ENCODE results near the gene MYO1G. TPM values are rescaled to one million over a fixed set of nuclear protein-coding genes. Genes with fewer than 3 reads are reported as not detected.
A peak's percentile ranks its signal among the peaks of the same experiment; 100 is the strongest.

MYO1G gene
- total RNA-seq, 1 donor from 2014 or later: 0.54 TPM

DNA sequence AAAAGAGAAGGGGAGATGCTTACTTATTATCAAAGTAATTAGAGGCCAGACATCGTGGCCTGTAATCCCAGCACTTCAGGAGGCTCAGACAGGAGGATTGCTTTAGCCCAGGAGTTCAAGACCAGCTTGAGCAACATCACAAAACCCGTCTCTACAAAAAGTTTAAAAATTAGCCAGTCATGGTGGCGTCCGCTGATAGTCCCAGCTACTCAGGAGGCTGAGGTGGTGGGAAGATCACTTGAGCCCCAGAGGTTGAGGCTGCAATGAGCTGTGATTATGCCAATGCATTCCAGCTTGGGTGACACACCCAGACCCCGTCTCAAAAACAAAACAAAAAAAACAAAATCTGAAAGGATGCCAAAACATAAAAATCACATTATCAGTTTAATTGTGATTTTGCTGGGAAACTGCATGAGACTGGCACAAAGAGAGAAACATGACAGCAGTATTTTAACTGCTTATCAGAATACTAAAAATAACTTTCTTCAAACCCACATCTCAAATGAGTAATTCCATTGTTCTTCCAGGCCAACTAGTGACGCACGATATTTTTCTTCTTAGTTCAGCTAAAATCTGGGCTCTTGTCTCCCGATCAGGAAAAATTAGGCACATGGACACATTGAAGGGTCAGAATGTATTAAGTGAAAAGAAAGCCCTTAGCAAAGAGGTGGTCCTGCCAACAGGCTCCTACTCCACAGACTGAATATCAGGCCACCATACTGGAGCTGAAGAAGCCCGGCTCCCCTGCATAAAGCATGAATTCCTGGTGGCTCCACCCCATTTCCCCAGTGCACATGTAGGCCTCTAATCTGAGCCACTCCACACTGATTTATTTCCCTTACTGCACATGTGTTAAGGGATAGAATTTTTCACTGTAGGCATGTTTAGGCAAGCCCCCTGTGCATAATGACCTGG, 11.6 kb upstream of the MYO1G start:
- Mint-ChIP-seq H3K4me1 (ENCODE audit: low read depth, unreplicated experiment) (peaks cover 20% of the 10 kb centered on the region), H3K27me3 (ENCODE audit: unreplicated experiment) (peaks cover 9% of the 10 kb centered on the region), H3K36me3 (ENCODE audit: unreplicated experiment) (no peaks in the 10 kb centered on the region), H3K4me3 (ENCODE audit: unreplicated experiment) (no peak overlapping the region), H3K9me3 (ENCODE audit: unreplicated experiment) (peaks cover 16% of the 10 kb centered on the region), H3K27ac (ENCODE audit: unreplicated experiment) (peak overlapping the region; percentile 48)
- no peak for DNase-seq
- TF ChIP-seq, protein P1, sequence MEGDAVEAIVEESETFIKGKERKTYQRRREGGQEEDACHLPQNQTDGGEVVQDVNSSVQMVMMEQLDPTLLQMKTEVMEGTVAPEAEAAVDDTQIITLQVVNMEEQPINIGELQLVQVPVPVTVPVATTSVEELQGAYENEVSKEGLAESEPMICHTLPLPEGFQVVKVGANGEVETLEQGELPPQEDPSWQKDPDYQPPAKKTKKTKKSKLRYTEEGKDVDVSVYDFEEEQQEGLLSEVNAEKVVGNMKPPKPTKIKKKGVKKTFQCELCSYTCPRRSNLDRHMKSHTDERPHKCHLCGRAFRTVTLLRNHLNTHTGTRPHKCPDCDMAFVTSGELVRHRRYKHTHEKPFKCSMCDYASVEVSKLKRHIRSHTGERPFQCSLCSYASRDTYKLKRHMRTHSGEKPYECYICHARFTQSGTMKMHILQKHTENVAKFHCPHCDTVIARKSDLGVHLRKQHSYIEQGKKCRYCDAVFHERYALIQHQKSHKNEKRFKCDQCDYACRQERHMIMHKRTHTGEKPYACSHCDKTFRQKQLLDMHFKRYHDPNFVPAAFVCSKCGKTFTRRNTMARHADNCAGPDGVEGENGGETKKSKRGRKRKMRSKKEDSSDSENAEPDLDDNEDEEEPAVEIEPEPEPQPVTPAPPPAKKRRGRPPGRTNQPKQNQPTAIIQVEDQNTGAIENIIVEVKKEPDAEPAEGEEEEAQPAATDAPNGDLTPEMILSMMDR (IDR thresholded peaks at IDR 0.05; ENCODE audit: partially characterized antibody, unreplicated experiment): no peak

GRCh38 chr7:44989132-44989531, 10.3 kb upstream of the MYO1G start:
- Mint-ChIP-seq H3K27ac (ENCODE audit: unreplicated experiment) (peak overlapping the region; percentile 30), H3K4me3 (ENCODE audit: unreplicated experiment) (no peak overlapping the region), H3K4me1 (ENCODE audit: low read depth, unreplicated experiment) (peaks cover 22% of the 10 kb centered on the region), H3K27me3 (ENCODE audit: unreplicated experiment) (peaks cover 9% of the 10 kb centered on the region), H3K36me3 (ENCODE audit: unreplicated experiment) (no peaks in the 10 kb centered on the region), H3K9me3 (ENCODE audit: unreplicated experiment) (peaks cover 16% of the 10 kb centered on the region)
- TF ChIP-seq, protein P1 (IDR thresholded peaks at IDR 0.05; ENCODE audit: partially characterized antibody, unreplicated experiment): no peak
- no peak for DNase-seq

DNA sequence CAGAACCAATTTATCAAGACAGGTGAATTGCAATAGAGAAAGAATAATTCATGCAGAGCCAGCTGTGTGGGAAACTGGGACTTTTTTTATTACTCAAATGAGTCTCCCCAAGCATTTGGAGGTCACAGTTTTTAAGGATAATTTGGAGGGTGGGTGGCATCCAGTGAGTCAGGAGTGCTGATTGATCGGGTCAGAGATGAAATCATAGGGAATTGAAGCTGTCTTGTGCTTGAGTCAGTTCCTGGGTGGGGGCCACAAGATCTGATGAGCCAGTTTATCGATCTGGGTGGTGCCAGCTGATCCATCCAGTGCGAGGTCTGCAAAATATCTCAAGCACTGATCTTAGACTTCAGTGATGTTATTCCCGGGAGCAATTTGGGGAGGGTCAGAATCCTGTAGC, 9.9 kb upstream of the MYO1G start:
- peaks cover 9% of the 10 kb centered on the region for H3K27me3 Mint-ChIP-seq (ENCODE audit: unreplicated experiment)
- TF ChIP-seq, protein P1 (IDR thresholded peaks at IDR 0.05; ENCODE audit: partially characterized antibody, unreplicated experiment): no peak
- DNase-seq: no peak

GRCh38 chr7:44987996-44988395, 9.2 kb upstream of the MYO1G start:
- peak overlapping the region; percentile 98 for H3K27ac Mint-ChIP-seq (ENCODE audit: unreplicated experiment)
- H3K27me3 Mint-ChIP-seq (ENCODE audit: unreplicated experiment): peaks cover 9% of the 10 kb centered on the region
- DNase-seq: no peak
- peak overlapping the region; percentile 96 for H3K4me3 Mint-ChIP-seq (ENCODE audit: unreplicated experiment)
- H3K36me3 Mint-ChIP-seq (ENCODE audit: unreplicated experiment): no peaks in the 10 kb centered on the region
- peaks cover 19% of the 10 kb centered on the region for H3K9me3 Mint-ChIP-seq (ENCODE audit: unreplicated experiment)
- TF ChIP-seq, protein P1 (IDR thresholded peaks at IDR 0.05; ENCODE audit: partially characterized antibody, unreplicated experiment): no peak
- H3K4me1 Mint-ChIP-seq (ENCODE audit: low read depth, unreplicated experiment): peaks cover 22% of the 10 kb centered on the region

More for the DNA sequence above, 9.9 kb upstream of the MYO1G start:
- peak overlapping the region; percentile 38 for H3K27ac Mint-ChIP-seq (ENCODE audit: unreplicated experiment)
- peaks cover 16% of the 10 kb centered on the region for H3K9me3 Mint-ChIP-seq (ENCODE audit: unreplicated experiment)
- no peaks in the 10 kb centered on the region for H3K36me3 Mint-ChIP-seq (ENCODE audit: unreplicated experiment)
- no peak overlapping the region for H3K4me3 Mint-ChIP-seq (ENCODE audit: unreplicated experiment)
- H3K4me1 Mint-ChIP-seq (ENCODE audit: low read depth, unreplicated experiment): peaks cover 22% of the 10 kb centered on the region

DNA sequence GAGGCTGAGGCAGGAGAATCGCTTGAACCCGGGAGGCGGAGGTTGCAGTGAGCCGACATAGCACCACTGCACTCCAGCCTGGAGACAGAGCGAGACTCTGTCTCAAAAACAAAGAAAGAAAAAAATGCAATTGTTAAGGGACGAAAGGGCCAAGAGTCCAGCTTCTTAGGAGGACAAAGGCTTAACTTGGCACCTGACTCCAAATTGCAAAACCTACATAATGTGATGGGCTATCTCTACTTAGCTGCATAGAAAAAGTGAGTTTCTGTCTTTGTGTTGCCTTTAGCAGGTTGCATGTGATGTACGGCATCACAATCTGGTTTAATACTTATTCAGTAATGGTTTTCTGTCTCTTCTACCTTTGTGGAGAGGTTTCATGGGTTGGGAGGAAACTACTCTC, 8.6 kb upstream of the MYO1G start:
- Mint-ChIP-seq H3K36me3 (ENCODE audit: unreplicated experiment) (no peaks in the 10 kb centered on the region), H3K27me3 (ENCODE audit: unreplicated experiment) (peaks cover 9% of the 10 kb centered on the region), H3K4me3 (ENCODE audit: unreplicated experiment) (peak overlapping the region; percentile 96), H3K4me1 (ENCODE audit: low read depth, unreplicated experiment) (peaks cover 20% of the 10 kb centered on the region), H3K27ac (ENCODE audit: unreplicated experiment) (peak overlapping the region; percentile 98), H3K9me3 (ENCODE audit: unreplicated experiment) (peaks cover 19% of the 10 kb centered on the region)
- TF ChIP-seq, protein P1 (IDR thresholded peaks at IDR 0.05; ENCODE audit: partially characterized antibody, unreplicated experiment): no peak
- no peak for DNase-seq
